Neuron (in vitro differentiated cells): Measurements from ENCODE around the gene SLC35D3.
"Not testable (repeated sequence)": the region's sequence is repeated elsewhere in the genome, so short reads cannot be mapped to it uniquely, and the experiment has no call there.

Experiments used
- H2AFZ ChIP-seq: one replicate; pipeline ENCODE4 v1.6.1; 2013; ENCODE audit warnings: low read depth, mild to moderate bottlenecking, inconsistent platforms, low read length, moderate library complexity
- H3K27me3 ChIP-seq: one replicate; pipeline ENCODE4 v1.6.1; 2013; ENCODE audit warnings: low read length; ENCODE audit not compliant: insufficient read depth
- H3K36me3 ChIP-seq: one replicate; pipeline ENCODE4 v1.6.1; 2013; ENCODE audit warnings: low read length; ENCODE audit not compliant: insufficient read depth
- H3K4me1 ChIP-seq: one replicate; pipeline ENCODE4 v1.6.1; 2013; ENCODE audit warnings: low read length; ENCODE audit not compliant: insufficient read depth
- H3K4me3 ChIP-seq: 2 replicates; pipeline ENCODE4 v1.5.1; 2013; ENCODE audit warnings: mild to moderate bottlenecking, low read length, moderate library complexity
- H3K9me3 ChIP-seq: one replicate; pipeline ENCODE4 v1.6.1; 2013; ENCODE audit warnings: low read length

Gene SLC35D3

GRCh38 chr6:136921936-136922684 lies at the start of gene SLC35D3:
SLC35D3 (plus strand) TSS chr6:136922301; CDS start chr6:136922429, 128 bp downstream.
- Histone ChIP-seq H3K4me1 (peaks cover 8% of the 10 kb centered on the region), H2AFZ (peak within 1 kb of the TSS; percentile 92), H3K27me3 (peaks cover 41% of the 10 kb centered on the region), H3K9me3 (no peaks in the 10 kb centered on the region), H3K4me3 (peak within 1 kb of the TSS; percentile 46), H3K36me3 (no peaks in the 10 kb centered on the region)

- Histone ChIP-seq H3K4me3 (no peak overlapping the region), H3K27me3 (no peaks in the 10 kb centered on the region), H2AFZ (no peak overlapping the region), H3K4me1 (no peaks in the 10 kb centered on the region), H3K9me3 (peaks cover 7% of the 10 kb centered on the region), H3K36me3 (peaks cover 3% of the 10 kb centered on the region)
Measured at GRCh38 chr6:136873748-136874147, 48.4 kb upstream of the SLC35D3 start.

- not testable (repeated sequence) for H3K27me3 ChIP-seq
Measured at GRCh38 chr6:136876469-136876868, 45.6 kb upstream of the SLC35D3 start.

GRCh38 chr6:136880748-136881460 lies 41.2 kb upstream of the SLC35D3 start:
- H3K36me3 ChIP-seq, result no peaks in the 10 kb centered on the region
- H3K4me3 ChIP-seq, result no peak overlapping the region
- H3K27me3 ChIP-seq, result no peaks in the 10 kb centered on the region
- no peak overlapping the region for H2AFZ ChIP-seq
- no peaks in the 10 kb centered on the region for H3K4me1 ChIP-seq
- H3K9me3 ChIP-seq, result no peaks in the 10 kb centered on the region

More at GRCh38 chr6:136876469-136876868, 45.6 kb upstream of the SLC35D3 start:
- not testable (repeated sequence) for H3K9me3 ChIP-seq, H3K4me1 ChIP-seq, H3K36me3 ChIP-seq, H3K4me3 ChIP-seq, H2AFZ ChIP-seq

GRCh38 chr6:136886091-136886490 lies 36.0 kb upstream of the SLC35D3 start:
- H3K4me1 ChIP-seq, result peaks cover 3% of the 10 kb centered on the region
- no peaks in the 10 kb centered on the region for H3K36me3 ChIP-seq
- no peak overlapping the region for H3K4me3 ChIP-seq
- H2AFZ ChIP-seq, result no peak overlapping the region
- H3K9me3 ChIP-seq, result no peaks in the 10 kb centered on the region
- H3K27me3 ChIP-seq, result no peaks in the 10 kb centered on the region

GRCh38 chr6:136887953-136888352 lies 34.1 kb upstream of the SLC35D3 start:
- peaks cover 3% of the 10 kb centered on the region for H3K4me1 ChIP-seq
- no peaks in the 10 kb centered on the region for H3K9me3 ChIP-seq
- no peaks in the 10 kb centered on the region for H3K36me3 ChIP-seq
- no peak overlapping the region for H3K4me3 ChIP-seq
- no peaks in the 10 kb centered on the region for H3K27me3 ChIP-seq
- H2AFZ ChIP-seq, result no peak overlapping the region

- Histone ChIP-seq H3K27me3 (no peaks in the 10 kb centered on the region), H3K4me1 (peaks cover 3% of the 10 kb centered on the region), H2AFZ (no peak overlapping the region), H3K36me3 (no peaks in the 10 kb centered on the region), H3K9me3 (no peaks in the 10 kb centered on the region), H3K4me3 (no peak overlapping the region)
Measured at GRCh38 chr6:136889271-136890193, 32.6 kb upstream of the SLC35D3 start.

- Histone ChIP-seq H3K27me3 (no peaks in the 10 kb centered on the region), H3K36me3 (no peaks in the 10 kb centered on the region), H3K4me1 (peaks cover 3% of the 10 kb centered on the region), H3K9me3 (no peaks in the 10 kb centered on the region), H2AFZ (no peak overlapping the region), H3K4me3 (no peak overlapping the region)
Measured at GRCh38 chr6:136890194-136890839, 31.8 kb upstream of the SLC35D3 start.

GRCh38 chr6:136890986-136891385 lies 31.1 kb upstream of the SLC35D3 start:
- H3K9me3 ChIP-seq, result no peaks in the 10 kb centered on the region
- no peaks in the 10 kb centered on the region for H3K36me3 ChIP-seq

GRCh38 chr6:136893187-136893586 lies 28.9 kb upstream of the SLC35D3 start:
- Histone ChIP-seq H3K9me3 (no peaks in the 10 kb centered on the region), H2AFZ (no peak overlapping the region), H3K4me3 (no peak overlapping the region), H3K36me3 (peaks cover 2% of the 10 kb centered on the region), H3K27me3 (no peaks in the 10 kb centered on the region), H3K4me1 (peaks cover 13% of the 10 kb centered on the region)

More at GRCh38 chr6:136890986-136891385, 31.1 kb upstream of the SLC35D3 start:
- no peak overlapping the region for H2AFZ ChIP-seq
- no peaks in the 10 kb centered on the region for H3K27me3 ChIP-seq
- H3K4me1 ChIP-seq, result peaks cover 7% of the 10 kb centered on the region
- H3K4me3 ChIP-seq, result no peak overlapping the region

GRCh38 chr6:136895901-136896300 lies 26.2 kb upstream of the SLC35D3 start:
- H3K4me3 ChIP-seq, result no peak overlapping the region
- no peaks in the 10 kb centered on the region for H3K27me3 ChIP-seq
- peaks cover 5% of the 10 kb centered on the region for H3K36me3 ChIP-seq
- H3K4me1 ChIP-seq, result peaks cover 9% of the 10 kb centered on the region
- no peak overlapping the region for H2AFZ ChIP-seq
- no peaks in the 10 kb centered on the region for H3K9me3 ChIP-seq

GRCh38 chr6:136897071-136897470 lies 25.0 kb upstream of the SLC35D3 start:
- Histone ChIP-seq H3K27me3 (no peaks in the 10 kb centered on the region), H3K4me1 (peaks cover 9% of the 10 kb centered on the region)

More at GRCh38 chr6:136897071-136897470, 25.0 kb upstream of the SLC35D3 start:
- Histone ChIP-seq H3K36me3 (peaks cover 5% of the 10 kb centered on the region), H3K9me3 (no peaks in the 10 kb centered on the region), H3K4me3 (no peak overlapping the region), H2AFZ (no peak overlapping the region)
